DOHH2 (cell line): ENCODE results near the gene GNB4.

Experiments
- H3F3A ChIP-seq: fragments of 200-600 bp; sonication (generic), shearing (Covaris generic); 2 replicates; pipeline ENCODE4 v1.6.0; 2016; ENCODE audit warnings: antibody characterized with exemption, mild to moderate bottlenecking; ENCODE audit not compliant: control insufficient read depth, insufficient read depth
- H3K27ac ChIP-seq: fragments of 200-600 bp; sonication (generic); 2 replicates; pipeline ENCODE4 v1.5.1; 2014; ENCODE audit warnings: low read depth, mild to moderate bottlenecking, low read length, moderate library complexity
- H3K27me3 ChIP-seq: fragments of 200-600 bp; sonication (generic); 2 replicates; pipeline ENCODE4 v1.6.1; 2014; ENCODE audit warnings: mild to moderate bottlenecking, low read length, mixed read lengths; ENCODE audit not compliant: control insufficient read depth
- H3K36me3 ChIP-seq: fragments of 200-600 bp; sonication (generic); 2 replicates; pipeline ENCODE4 v1.6.1; 2014; ENCODE audit warnings: mild to moderate bottlenecking, low read length, moderate library complexity, mixed read lengths; ENCODE audit not compliant: control insufficient read depth
- H3K4me1 ChIP-seq: fragments of 200-600 bp; sonication (generic); 2 replicates; pipeline ENCODE4 v1.6.1; 2014; ENCODE audit warnings: mild to moderate bottlenecking, low read length, mixed read lengths; ENCODE audit not compliant: control insufficient read depth
- H3K4me2 ChIP-seq: fragments of 200-600 bp; sonication (generic); 2 replicates; pipeline ENCODE4 v1.6.0; 2014; ENCODE audit warnings: mild to moderate bottlenecking, low read length, moderate library complexity
- H3K4me3 ChIP-seq: fragments of 200-600 bp; sonication (generic); 2 replicates; pipeline ENCODE4 v1.5.1; 2014; ENCODE audit warnings: mild to moderate bottlenecking, low read length, mixed read lengths
- H3K79me2 ChIP-seq: fragments of 200-600 bp; sonication (generic); 2 replicates; pipeline ENCODE4 v1.6.1; 2014; ENCODE audit warnings: mild to moderate bottlenecking, low read length, mixed read lengths; ENCODE audit not compliant: control insufficient read depth
- H3K9me2 ChIP-seq: fragments of 200-600 bp; sonication (generic); replicated peaks from 2 replicates; pipeline ENCODE4 v1.6.1; 2014; ENCODE audit warnings: mild to moderate bottlenecking, low read length, mixed read lengths; ENCODE audit not compliant: control insufficient read depth
- H3K9me3 ChIP-seq: fragments of 200-600 bp; sonication (generic); 2 replicates; pipeline ENCODE4 v1.6.1; 2014; ENCODE audit warnings: antibody characterized with exemption, low read length, mixed read lengths; ENCODE audit not compliant: control insufficient read depth, insufficient read depth
- H4K20me1 ChIP-seq: fragments of 200-600 bp; sonication (generic); 2 replicates; pipeline ENCODE4 v1.6.0; 2014; ENCODE audit warnings: low read depth, mild to moderate bottlenecking, antibody characterized with exemption, low read length, moderate library complexity; ENCODE audit not compliant: control insufficient read depth, insufficient read depth
- EZH2phosphoT487 ChIP-seq: fragments of 200-600 bp; sonication (generic); IDR thresholded peaks from 2 replicates; pipeline ENCODE4 v1.6.1; 2017; ENCODE audit warnings: borderline replicate concordance, mild to moderate bottlenecking, antibody characterized with exemption, low read length, moderate library complexity, mixed read lengths
- TF ChIP-seq, protein P1 (sequence below): fragments of 200-600 bp; sonication (generic); IDR thresholded peaks from one replicate; pipeline ENCODE4 v1.5.1; 2014; ENCODE audit warnings: antibody characterized with exemption, mild to moderate bottlenecking, low read depth, low read length; ENCODE audit not compliant: poor library complexity, severe bottlenecking

GNB4 gene

GRCh38 chr3:179363332-179363731 lies 87.9 kb downstream of the GNB4 start:
- Histone ChIP-seq H3K9me3 (no peaks in the 10 kb centered on the region), H3K27me3 (no peaks in the 10 kb centered on the region), H4K20me1 (no peaks in the 10 kb centered on the region), H3K9me2 (no peaks in the 10 kb centered on the region), H3K4me3 (no peak overlapping the region), H3K36me3 (peaks cover 56% of the 10 kb centered on the region), H3K4me1 (no peaks in the 10 kb centered on the region), H3K4me2 (no peak overlapping the region), H3K27ac (no peak overlapping the region), H3K79me2 (no peaks in the 10 kb centered on the region), H3F3A (no peaks in the 10 kb centered on the region)
- TF ChIP-seq, protein P1, sequence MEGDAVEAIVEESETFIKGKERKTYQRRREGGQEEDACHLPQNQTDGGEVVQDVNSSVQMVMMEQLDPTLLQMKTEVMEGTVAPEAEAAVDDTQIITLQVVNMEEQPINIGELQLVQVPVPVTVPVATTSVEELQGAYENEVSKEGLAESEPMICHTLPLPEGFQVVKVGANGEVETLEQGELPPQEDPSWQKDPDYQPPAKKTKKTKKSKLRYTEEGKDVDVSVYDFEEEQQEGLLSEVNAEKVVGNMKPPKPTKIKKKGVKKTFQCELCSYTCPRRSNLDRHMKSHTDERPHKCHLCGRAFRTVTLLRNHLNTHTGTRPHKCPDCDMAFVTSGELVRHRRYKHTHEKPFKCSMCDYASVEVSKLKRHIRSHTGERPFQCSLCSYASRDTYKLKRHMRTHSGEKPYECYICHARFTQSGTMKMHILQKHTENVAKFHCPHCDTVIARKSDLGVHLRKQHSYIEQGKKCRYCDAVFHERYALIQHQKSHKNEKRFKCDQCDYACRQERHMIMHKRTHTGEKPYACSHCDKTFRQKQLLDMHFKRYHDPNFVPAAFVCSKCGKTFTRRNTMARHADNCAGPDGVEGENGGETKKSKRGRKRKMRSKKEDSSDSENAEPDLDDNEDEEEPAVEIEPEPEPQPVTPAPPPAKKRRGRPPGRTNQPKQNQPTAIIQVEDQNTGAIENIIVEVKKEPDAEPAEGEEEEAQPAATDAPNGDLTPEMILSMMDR, result no peak
- TF ChIP-seq EZH2phosphoT487, result no peak

DNA sequence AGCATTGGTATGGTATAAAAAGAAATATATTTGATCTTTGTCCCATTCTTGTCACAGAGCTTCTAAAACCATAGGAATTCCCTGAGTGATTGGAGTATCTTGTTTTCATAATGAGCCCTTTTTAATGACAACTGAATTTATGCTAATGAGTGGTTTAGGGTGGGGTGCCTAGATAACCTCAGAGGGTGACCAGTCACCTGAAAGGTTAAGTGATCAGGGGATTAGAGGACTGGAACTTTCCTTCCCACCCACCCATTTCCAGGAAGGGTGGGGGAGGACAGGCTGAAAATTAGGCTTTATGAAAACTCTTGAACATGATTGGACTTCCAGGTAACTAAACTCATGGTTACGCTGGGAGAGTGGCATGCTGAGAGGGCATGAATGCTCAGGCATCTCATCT lies 95.3 kb downstream of the GNB4 start:
- Histone ChIP-seq H3K79me2 (peaks cover 8% of the 10 kb centered on the region), H3F3A (no peaks in the 10 kb centered on the region), H3K4me3 (no peak overlapping the region), H3K27ac (no peak overlapping the region), H3K4me2 (no peak overlapping the region), H4K20me1 (no peaks in the 10 kb centered on the region), H3K27me3 (no peaks in the 10 kb centered on the region), H3K9me2 (no peaks in the 10 kb centered on the region), H3K9me3 (no peaks in the 10 kb centered on the region), H3K36me3 (peaks cover 75% of the 10 kb centered on the region), H3K4me1 (no peaks in the 10 kb centered on the region)
- no peak for TF ChIP-seq EZH2phosphoT487
- TF ChIP-seq, protein P1, result no peak

DNA sequence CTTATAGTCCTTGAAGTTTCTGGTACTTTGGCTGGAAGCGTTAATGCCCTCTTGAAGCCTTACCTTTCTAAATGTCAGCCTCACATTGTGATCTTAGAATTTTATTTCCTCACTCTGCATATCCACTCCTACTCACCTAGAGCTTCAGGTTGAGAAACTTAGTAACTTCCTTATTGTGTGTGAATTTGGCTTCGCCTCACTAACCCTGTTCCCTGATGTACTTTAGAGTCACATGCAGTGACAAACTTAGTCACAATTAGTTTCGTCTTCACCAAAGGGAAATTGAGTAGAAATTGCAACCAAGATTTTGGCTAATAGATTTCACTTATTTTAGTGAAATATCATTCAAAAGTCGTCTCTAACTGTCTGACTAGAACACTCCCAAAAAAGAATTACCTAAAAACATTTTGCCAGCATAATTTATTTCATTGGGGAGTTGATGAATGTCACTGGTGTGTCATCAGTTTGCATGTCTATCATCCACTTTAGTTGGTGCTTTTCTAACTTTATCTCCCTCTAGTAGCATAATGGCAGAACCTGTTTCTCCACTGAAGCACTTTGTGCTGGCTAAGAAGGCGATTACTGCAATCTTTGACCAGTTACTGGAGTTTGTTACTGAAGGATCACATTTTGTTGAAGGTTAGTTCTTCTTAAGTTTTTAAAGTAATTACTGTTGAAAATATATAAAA lies 102.8 kb downstream of the GNB4 start:
- no peak for TF ChIP-seq EZH2phosphoT487
- TF ChIP-seq, protein P1, result no peak
- Histone ChIP-seq H3K27ac (peak overlapping the region; percentile 66), H3K4me1 (peaks cover 25% of the 10 kb centered on the region), H3K36me3 (peaks cover 38% of the 10 kb centered on the region), H4K20me1 (no peaks in the 10 kb centered on the region), H3K4me3 (peak overlapping the region; percentile 85), H3F3A (peaks cover 23% of the 10 kb centered on the region; the same call in 1 of the 2 replicates), H3K9me3 (no peaks in the 10 kb centered on the region), H3K4me2 (peak overlapping the region; percentile 87), H3K27me3 (no peaks in the 10 kb centered on the region), H3K79me2 (peaks cover 38% of the 10 kb centered on the region), H3K9me2 (no peaks in the 10 kb centered on the region)
